Measurements from ENCODE around the gene TRIM54.
"Not testable (repeated sequence)": the region's sequence is repeated elsewhere in the genome, so short reads cannot be mapped to it uniquely, and the experiment has no call there.

TRIM54 gene

DNA sequence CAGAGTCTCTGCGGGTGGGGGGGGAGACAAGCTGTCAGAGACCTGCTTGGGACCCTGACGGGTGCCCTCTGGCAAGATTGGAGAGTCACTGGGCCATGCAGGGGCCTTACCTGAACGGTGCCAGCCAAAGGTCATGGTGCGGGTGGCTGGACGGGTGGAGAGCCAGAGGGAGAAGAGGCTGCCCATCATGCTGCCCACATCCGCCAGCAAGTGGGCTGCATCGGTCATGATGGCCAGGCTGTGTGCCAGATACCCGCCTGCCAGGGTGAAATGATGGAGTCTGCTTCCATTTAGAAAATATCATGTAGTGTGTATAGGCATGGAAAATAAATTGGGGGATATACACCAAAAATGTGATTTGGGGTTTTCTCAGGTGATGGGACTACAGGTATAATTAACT lies 24.2 kb upstream of the TRIM54 start:
- no peak for DNase-seq

DNA sequence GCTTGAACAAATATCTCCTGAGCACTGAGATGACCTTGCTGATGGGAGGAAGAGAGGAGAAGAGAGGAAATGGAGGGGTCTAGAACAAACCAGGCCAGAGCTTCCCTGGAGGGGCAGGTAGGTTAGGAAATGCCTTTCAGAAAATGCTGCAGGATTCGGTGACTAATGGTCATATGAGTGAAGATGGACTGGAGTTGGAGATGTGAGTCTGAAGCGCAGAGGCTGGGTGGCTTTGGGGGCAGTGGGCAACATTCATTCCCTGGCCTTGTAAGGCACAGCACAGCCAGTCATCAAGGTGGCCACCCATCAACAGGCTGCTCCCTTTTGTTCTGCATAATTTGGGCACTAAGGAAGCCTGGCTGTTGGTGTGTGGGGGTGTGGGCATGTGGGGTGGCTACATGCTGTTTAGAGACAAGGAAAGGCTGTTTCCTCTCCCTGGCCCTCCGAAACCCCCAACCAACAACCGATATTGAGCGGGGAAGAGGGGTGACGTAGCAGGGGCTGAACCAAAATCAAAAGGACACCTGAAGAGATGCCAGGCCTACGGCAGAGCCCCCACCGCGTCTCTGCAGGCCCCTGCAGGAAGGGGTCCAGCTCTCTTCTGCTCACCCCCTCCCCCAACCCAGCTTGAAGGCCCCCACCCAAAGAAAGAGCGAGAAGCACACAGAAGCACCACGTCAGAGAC lies 20.8 kb upstream of the TRIM54 start:
- no peak for DNase-seq

DNA sequence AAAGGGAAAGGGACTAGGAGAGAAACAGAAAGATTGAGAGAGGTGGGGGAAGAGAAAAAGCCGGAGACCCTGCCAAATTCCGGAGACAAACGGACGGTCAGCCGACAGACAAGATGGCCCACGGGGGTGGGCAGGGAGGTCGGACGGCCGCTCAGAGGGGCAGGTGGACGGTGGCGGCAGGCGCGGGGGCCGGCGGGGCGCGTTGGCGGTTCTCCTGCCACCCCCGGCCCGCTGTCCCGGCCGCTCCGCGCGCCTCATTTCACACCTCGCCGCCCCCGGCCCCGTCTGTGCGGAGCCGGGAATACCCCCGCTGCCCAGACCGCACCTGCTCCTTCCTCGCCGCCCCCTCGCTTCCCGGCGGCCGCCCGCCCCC lies 20.3 kb upstream of the TRIM54 start:
- no peak for DNase-seq

DNA sequence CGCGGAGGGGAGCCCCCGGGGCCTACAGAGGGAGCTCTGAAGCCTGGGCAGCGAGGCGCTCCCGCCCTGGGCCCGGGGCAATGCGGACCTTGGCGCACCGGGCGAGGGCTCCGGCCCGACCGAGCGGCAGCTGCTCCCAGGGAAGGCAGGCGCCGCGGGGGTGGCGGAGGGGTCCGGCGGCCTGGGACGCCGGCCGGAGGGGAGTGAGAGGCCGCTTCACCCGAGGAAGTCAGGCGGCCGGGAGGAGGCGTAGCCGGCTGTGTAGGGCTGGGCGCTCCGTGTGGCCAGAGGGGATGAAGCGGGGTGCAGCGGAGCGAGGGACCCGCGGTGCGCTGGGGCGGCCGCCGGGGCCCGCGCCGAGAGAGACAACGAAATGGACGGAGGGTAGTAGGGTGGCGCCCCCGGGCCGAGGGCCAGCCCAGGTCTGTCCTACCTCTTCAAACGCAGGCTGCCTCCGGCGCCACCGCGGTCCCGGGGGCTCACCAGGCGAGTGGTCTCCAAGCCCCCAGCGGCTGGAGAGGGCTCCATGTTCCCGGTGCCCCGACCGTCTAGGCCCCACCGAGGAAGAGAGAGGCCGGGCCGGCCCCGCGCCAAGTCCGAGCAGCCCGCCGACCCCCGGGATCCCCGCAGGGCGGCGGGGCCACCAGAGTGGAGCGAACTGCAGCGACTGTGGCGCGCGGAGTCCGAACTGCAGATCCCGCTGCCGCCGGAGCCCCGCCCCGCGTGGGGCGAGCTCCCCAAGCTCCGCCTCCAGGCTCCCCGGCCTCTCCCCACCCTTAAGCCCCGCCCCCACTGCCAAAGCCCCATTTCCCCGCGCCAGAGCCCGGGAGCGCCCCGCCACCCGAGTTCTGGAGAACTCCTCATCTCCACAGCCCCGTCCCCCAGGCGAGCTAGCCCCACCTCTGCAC lies 19.6 kb upstream of the TRIM54 start, which contains the start of gene SLC30A3:
TSS of gene SLC30A3 (minus strand) at position 669 of the 908 bp plus-strand sequence. CDS start at position 528, 141 bp downstream.
- peak; percentile 77 for DNase-seq

DNA sequence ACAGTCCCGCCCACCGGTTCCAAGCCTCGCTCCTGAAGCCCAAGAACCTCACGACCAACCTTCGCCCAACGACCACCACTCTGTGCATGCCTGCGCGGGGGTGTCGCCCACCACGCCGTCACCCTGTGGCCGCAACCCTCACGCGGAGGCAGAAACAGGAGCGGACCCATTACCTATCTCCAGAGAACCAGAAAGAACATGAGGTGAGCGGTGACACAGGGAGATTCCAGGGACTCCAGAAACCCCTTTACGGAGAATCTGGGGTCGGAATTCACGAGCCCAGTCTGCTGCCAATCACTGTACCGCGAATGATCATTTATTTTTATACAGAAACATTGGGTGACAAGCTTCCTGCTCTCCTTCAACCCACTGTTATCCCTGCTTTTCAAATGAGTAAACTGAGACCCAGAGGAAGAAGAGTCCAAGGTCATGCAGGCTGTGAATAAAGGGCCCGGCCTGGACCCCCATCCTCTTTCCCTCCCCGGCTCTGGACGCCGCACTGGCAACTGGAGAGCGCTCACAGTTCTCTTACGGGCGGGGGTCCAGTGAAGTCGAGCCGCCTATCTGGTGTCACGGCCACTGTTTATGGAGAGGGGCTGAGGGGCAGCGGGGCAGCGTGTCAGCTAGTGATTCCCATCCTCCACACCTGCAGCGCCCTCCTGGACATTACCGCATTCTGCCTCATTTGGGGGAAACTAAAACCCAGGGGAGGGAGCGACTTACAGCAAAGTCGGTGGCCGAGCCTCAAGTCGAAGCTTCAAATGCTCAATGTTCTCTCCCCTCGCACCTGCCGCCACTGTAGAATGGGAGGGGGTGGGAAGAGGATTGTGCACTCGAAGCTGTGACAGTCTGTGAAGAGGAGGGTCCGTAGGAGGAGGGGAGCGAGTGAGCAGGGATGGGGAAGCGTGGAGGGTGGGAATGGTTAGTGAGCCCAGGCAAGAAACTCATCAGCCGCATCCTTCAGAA lies 18.7 kb upstream of the TRIM54 start:
- DNase-seq, result peak; percentile 12

DNA sequence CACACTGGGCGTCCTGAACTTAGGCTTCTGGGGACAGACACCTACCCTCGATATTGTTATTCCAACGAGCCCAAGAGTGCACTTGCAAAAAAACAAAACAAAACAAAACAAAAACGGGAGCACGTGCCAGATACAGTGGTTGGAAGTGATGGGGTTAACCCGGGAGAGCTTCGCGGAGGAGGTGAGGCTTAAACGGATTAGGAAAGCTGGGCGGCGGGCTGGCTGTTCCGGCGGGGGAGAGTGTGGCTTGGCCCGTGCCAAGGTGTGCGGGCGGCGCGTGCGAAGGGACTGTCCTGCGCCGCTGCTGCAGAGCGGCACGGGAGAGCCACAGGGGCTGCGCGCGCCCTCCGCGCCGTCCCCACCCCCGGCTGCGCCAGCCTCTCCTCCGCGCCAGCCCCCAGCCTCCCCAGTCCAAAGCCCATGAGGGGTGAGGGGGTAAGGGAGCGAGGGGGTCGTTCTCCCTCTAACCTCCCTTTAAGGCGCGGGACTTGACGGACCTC lies 17.9 kb upstream of the TRIM54 start:
- DNase-seq, result peak; percentile 22

DNA sequence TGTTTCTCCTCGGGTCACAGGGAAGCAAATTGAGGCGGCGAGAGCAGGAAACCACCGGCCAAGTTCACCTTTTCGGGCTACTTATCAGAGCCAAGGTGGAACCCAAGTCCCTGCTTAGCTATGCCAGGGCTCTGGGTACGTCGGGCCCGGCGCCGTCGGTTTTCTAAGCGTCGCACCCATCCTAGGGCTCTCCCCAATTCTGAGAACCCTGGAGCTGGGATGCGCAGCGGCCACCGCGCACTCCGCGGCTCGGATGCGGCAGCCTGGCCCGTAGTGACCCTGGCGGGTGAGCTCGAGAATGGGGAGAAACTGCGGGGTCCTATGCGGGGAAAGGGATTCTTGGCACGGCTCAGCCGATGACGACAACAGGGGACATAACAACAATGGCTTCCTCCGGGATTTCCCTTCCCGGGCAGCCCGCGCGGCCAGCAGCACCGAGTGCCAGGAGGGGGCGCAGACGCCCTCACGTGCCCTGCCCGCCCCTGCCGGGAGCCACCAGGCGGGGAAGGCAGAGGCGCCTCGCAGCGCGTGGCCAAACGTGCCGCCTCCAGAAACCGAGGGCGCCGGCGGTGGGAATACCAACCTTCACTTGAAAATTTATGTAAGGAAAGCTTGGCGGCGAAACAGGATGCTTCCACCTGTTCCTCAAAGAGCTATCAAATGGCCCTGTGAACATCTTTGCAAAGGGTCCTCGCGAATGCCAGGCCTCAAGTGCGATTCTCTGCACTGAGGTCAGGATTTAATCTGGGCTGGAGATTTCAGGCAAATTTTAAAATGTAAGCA lies 17.3 kb upstream of the TRIM54 start:
- peak; percentile 77 for DNase-seq

DNA sequence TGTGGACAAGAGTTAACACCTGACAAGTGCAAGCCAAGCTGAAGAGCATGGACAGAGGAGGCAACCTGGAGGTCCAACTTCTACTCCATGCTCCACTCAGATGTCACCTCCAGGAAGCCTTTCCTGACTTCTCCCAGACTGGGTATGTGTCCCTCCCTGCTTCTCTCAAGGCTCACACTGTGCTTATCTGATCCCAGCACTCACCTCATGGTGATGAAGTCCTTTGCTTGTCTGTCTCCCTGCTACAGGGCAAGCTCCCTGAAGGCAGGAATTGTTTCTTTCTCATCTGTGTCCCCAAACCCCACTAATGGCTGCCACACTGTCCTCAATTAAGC lies 16.7 kb upstream of the TRIM54 start:
- DNase-seq, result no peak

DNA sequence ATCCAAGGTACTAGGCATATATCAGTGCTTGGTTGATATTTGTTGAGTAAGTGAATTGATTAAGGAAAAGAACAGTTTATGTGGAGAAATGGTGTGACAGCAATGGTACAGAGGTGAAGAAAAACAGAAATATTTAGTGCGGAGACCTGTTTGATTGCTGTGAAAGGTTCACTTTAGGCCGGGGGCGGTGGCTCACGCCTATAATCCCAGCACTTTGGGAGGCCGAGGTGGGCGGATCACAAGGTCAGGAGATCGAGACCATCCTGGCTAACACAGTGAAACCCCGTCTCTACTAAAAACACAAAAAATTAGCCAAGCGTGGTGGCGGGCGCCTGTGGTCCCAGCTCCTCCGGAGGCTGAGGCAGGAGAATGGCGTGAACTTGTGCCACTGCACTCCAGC lies 13.9 kb upstream of the TRIM54 start:
- DNase-seq, result not testable (repeated sequence)

DNA sequence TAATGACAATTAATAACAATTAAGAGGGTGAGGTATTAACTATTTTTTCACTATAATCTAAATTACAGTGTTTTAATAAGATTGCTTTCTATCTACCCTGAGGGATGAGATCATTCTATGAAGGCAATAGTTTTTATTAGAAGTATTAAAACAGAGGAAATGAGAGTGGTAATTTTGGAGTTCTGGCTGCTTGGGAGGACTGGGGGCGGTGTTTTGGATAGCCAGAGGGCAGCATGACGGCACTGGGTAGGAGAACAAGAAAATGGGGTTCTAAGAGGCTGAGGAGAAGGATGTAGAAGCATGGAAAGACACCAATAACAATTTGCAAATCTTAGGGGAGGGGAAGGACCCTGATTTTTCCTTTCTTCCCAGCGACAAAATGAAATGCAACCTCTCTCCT lies 12.1 kb upstream of the TRIM54 start:
- DNase-seq, result no peak

DNA sequence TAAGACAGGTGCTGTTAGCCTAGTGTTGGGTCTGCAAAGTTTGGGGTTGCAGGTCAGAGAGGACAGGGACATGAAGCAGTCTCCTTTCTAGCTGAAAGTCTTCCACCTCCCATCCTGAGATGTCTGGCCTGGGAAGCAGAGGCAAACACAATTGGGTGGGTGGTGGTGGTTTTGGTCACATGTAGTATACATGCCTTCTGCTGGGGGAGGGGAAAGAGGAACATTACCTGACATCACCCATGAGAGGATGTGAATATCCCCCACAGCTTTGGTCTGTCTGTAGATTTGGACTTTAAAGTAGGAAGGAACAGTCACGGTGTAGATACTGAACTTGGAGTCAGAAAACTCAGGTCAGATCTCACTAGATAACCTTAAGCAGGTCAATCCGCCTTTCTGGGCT lies 11.6 kb upstream of the TRIM54 start:
- no peak for DNase-seq

DNA sequence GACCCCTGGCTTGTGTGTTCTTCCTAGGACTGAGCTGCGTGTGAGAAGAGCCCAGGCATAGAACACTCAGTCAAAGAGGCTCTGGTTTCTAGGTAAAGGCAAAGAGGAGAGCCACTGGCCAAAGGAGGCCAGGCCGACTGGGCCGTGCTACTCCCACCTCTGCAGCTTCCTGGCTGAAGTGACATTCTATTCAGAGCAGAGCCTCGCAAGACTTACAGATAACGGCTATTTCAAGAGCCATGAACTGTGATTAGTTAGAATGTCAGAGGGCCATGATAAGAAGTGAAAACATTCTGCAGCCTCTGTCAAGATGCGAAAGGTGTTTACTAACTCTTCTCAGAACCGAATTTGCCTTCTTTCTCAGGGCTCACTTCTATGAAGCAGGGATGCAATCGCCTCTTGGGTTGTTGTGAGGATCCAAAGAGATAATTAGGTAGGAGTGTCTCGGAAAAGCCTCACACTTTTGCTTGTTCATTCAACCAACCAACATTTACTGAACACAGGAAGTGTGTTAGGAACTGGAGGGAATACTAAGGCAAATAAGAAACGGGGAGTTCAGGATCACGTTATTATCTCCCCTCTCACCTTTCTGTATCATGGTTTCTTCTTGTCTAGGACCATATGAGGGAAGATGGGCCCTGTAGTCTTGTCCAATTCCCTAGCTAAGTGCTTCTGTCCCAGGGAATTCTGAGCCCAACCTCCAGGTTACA lies 10.4 kb upstream of the TRIM54 start:
- DNase-seq, result no peak

DNA sequence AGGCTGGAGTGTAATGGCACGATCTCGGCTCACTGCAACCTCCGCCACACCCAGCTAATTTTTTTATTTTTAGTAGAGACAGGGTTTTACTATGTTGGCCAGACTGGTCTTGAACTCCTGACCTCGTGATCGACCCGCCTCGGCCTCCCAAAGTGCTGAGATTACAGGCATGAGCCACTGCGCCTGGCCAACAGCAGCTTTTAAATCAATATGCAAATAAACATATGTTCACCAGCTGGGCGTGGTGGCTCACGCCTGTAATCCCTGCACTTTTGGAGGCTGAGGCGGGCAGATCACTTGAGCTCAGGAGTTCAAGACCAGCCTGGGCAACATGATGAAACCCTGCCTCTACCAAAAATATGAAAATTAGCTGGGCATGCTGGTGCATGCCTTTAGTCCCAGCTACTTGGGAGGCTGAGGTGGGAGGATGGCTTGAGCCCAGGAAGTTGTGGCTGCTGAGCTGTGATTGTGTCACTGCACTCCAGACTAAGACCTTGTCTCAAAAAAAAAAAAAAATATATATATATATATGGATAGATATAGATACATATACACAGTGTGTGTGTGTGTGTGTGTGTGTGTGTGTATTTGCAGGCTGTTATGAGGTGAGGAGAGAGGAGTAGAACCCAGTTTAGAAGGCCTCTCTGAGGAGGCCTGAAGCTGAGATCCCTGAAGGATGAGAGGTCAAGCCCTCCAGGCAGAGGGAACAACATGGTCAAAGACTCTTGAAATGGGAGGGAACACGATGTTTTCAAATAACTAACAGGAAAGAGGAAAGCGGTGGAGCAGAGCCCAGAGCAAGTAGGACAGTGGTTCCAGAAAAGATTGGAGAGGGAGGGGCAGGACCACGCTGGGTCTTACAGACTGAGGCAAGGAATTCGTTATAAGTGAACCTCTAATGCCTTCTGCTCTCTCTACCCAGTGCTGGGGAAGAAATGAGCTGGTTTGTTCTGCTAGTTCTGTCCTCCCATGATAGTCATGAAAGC lies 9.4 kb upstream of the TRIM54 start:
- not testable (repeated sequence) for DNase-seq

DNA sequence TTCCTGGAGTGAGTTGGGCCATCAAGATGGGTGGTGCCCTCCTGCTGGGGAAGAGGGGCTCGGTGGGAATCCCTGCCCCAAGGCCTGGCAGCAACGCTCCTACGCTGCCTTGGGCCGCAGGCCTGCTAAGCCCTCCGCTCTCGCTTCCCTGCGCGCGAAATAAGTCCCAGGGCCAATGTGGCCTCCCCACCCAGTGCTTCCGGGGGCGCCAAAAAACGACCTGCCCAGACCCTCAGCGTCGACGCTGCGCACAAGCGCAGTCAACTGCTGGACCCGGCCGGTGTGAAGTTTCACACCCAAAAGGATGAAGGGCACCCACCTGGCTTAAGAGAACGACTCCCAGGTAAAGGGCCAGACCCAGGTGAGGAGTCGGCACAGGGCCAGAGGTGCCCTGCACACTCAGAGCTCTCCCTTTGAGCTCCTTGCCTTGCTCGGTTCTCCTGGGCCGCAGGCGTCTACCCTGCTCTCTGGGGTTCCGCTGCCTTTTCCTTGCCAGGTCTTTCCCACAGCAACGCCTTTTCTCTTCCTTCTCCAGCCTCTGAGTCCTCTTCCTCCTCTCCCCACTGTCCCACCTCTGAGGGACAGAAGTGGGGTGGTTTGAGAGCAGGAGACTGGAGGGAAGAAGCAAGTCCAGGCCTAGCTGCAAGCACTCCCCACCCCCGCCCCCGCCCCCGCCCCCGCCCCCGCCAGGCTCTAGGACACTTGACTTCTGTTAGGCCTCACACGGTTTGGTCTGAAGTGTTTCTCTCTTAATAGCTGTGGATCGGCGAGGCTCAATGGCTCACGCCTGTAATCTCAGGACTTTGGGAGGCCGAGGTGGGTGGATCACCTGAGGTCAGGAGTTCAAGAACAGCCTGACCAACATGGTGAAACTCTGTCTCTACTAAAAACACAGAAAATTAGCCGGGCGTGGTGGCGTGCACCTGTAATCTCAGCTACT lies 6.7 kb upstream of the TRIM54 start, which contains the start of gene DNAJC5G:
TSS of gene DNAJC5G (plus strand) at position 223 of the 940 bp plus-strand sequence. CDS start 1,296 bp downstream, outside the sequence.
- no peak for DNase-seq

DNA sequence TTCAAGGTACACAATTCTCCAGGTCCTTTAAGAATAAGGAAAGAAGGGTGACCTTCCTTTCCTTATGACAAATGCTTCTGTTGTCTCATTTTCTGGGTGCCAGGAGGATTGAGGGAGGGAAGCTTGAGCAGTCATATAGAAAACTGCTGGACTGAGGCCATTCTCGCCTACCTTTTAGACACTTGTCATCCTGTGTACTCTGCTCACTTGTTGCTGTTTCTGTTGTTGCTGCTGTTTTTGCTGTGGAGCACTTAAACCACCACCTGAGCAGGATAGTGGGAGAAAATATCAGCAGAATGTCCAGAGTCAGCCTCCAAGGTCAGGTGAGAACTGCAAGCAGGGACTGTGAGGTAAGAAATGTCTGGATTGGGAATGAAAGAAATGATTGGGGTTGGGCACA lies 4.2 kb upstream of the TRIM54 start:
- DNase-seq, result no peak

DNA sequence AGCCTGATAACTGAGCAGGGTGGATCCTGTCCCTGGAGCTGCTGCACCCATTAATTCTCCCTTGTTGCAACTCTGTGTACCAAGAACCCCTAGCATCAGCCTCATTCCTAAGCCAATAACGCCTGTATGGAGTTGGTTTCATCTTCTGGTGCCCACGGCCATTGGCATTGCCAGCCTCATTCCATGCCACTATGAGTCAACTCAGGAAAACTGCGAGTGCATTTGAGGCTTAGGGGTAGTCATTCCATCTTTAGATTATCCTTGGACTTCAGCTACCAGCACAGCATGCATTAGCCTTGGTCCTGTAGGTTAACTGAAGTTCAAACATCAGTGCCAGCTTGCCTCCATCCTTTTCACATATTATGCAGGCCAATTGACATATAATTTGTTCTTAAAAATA lies 1.4 kb upstream of the TRIM54 start:
- DNase-seq, result no peak

DNA sequence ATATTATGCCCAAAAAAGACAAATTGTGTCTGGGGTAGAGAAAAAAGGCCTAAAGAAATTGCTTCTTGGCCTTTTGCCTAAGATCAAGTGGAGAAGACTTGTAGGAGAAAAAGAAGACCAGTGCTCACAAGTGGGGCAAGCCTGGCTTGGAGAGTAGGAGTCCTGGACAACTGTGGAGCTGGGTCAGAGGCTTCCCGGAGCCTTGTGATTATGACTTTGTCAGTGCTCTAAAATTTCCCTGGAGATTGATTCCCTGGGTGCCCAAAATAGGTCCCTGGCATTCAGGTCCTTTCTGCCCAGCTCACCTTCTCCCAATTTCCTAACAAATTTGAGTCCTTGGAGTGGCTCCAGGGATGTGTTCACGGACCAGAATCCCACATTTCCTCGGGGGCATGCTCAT lies 787 bp upstream of the TRIM54 start:
- DNase-seq, result no peak

DNA sequence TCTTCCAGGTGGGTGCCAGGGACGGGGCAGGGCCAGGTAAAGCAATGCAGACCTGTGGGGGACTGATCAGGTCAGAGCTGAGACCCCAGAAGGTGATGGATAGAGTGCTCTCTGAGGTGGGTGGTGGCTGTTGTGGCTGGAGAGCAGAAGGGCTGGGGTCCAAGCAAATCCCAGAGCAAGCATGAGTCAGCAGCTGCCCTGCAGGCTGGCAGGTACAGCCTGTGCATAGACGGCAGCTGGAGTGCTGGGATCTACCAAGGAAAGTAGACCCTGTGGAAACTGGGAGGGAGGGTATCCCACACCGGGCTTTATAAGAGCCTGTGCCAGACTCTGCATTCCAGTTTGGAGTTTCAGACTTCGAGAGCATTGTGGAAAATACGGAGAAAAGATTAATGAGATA lies 663 bp downstream of the TRIM54 start:
- DNase-seq, result no peak

DNA sequence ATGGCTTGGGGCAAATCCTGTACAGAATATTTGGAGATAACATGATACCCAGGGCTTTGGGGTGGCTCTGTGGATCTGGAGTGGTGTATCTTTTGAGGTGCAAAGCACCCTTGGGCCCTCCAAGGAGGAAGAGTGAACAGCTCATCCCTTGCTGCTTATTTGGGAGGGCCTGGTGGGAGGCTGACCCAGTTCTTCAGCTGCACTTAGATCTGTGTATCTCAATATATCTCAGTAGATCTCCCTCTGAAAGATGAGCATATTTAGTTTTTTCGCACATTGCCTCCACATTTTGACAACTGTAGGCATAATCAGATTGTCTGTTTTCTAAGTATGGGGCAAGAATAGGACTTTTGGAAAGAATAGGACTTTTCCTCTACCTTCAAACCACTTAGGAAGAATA lies 2.8 kb downstream of the TRIM54 start:
- DNase-seq, result no peak
